Liver (tissue), 9 donors: ENCODE data around the gene ELAVL1. TPM values are rescaled to one million over a fixed set of nuclear protein-coding genes. Genes with fewer than 3 reads are reported as not detected.

Experiments used
- DNase-seq: peaks from one replicate; pipeline ENCODE4 v3.0.0-alpha.2; 2017; ENCODE audit warnings: low spot score
- H3K27ac ChIP-seq, 2 donors: one replicate each; pipeline ENCODE4 v1.7.0; 2013; ENCODE audit warnings: inconsistent platforms in 2 of 2, low read length in 2 of 2, control low read depth in 1 of 2, low read depth in 1 of 2, mild to moderate bottlenecking in 1 of 2
- H3K27me3 ChIP-seq, 4 donors: one replicate each; pipeline versions ENCODE4 v1.6.1 to v1.7.0; 2013; ENCODE audit warnings: low read length in 3 of 4, inconsistent platforms in 1 of 4, mild to moderate bottlenecking in 1 of 4, moderate library complexity in 1 of 4; ENCODE audit not compliant: control insufficient read depth in 4 of 4, insufficient read depth in 4 of 4
- H3K36me3 ChIP-seq, 4 donors: one replicate each; pipeline versions ENCODE4 v1.6.1 to v1.7.0; 2013; ENCODE audit warnings: low read length in 3 of 4, mild to moderate bottlenecking in 3 of 4, low read depth in 1 of 4, moderate library complexity in 1 of 4; ENCODE audit not compliant: control insufficient read depth in 4 of 4, insufficient read depth in 3 of 4
- H3K4me1 ChIP-seq, 4 donors: one replicate each; pipeline versions ENCODE4 v1.6.1 to v1.7.0; 2013; ENCODE audit warnings: low read length in 3 of 4, mild to moderate bottlenecking in 3 of 4, moderate library complexity in 1 of 4; ENCODE audit not compliant: control insufficient read depth in 4 of 4, insufficient read depth in 4 of 4
- H3K4me3 ChIP-seq, 3 donors: one replicate each; pipeline versions ENCODE4 v1.6.1 to v1.7.0; 2013; ENCODE audit warnings: low read length in 3 of 3, control low read depth in 1 of 3, low read depth in 1 of 3, mild to moderate bottlenecking in 1 of 3
- H3K9ac ChIP-seq, 2 donors: one replicate each; pipeline ENCODE4 v1.7.0; 2013; ENCODE audit warnings: low read length in 2 of 2, mild to moderate bottlenecking in 2 of 2, moderate library complexity in 2 of 2, control low read depth in 1 of 2, low read depth in 1 of 2
- H3K9me3 ChIP-seq, 4 donors: one replicate each; pipeline versions ENCODE4 v1.6.1 to v1.7.0; 2013; ENCODE audit warnings: low read length in 3 of 4; ENCODE audit not compliant: control insufficient read depth in 4 of 4
- EGR1 ChIP-seq, 2 donors: IDR thresholded peaks; 2 replicates each; pipeline ENCODE4 v1.6.1; 2016 to 2018; ENCODE audit warnings: antibody characterized with exemption in 2 of 2, low read depth in 2 of 2
- FOXA1 ChIP-seq: IDR thresholded peaks from 2 replicates; pipeline ENCODE4 v1.6.1; 2016; ENCODE audit warnings: antibody characterized with exemption
- FOXA2 ChIP-seq: IDR thresholded peaks from 2 replicates; pipeline ENCODE4 v1.6.1; 2016; ENCODE audit warnings: antibody characterized with exemption
- GABPA ChIP-seq, 2 donors: IDR thresholded peaks in 1 of 2; conservative IDR thresholded peaks in 1 of 2; 2 replicates each; pipeline ENCODE4 v1.6.1; 2016; ENCODE audit warnings: antibody characterized with exemption in 2 of 2, mild to moderate bottlenecking in 1 of 2, moderate library complexity in 1 of 2
- HNF4A ChIP-seq, 2 donors: conservative IDR thresholded peaks; 2 replicates each; pipeline ENCODE4 v1.6.1; 2016; ENCODE audit warnings: antibody characterized with exemption in 2 of 2, mild to moderate bottlenecking in 2 of 2
- HNF4G ChIP-seq: IDR thresholded peaks from 2 replicates; pipeline ENCODE4 v1.6.1; 2016; ENCODE audit warnings: antibody characterized with exemption
- JUND ChIP-seq, 2 donors: IDR thresholded peaks; 2 replicates each; pipeline ENCODE4 v1.6.1; 2016; ENCODE audit warnings: antibody characterized with exemption in 2 of 2
- MAX ChIP-seq: IDR thresholded peaks from 2 replicates; pipeline ENCODE4 v1.6.1; 2016; ENCODE audit warnings: antibody characterized with exemption
- NR2F2 ChIP-seq: IDR thresholded peaks from 2 replicates; pipeline ENCODE4 v1.6.1; 2016; ENCODE audit warnings: antibody characterized with exemption
- RAD21 ChIP-seq, 2 donors: IDR thresholded peaks; 2 replicates each; pipeline ENCODE4 v1.6.1; 2016; ENCODE audit warnings: antibody characterized with exemption in 2 of 2, mild to moderate bottlenecking in 2 of 2
- REST ChIP-seq: IDR thresholded peaks from 2 replicates; pipeline ENCODE4 v1.6.1; 2016; ENCODE audit warnings: antibody characterized with exemption, mild to moderate bottlenecking
- RXRA ChIP-seq, 2 donors: IDR thresholded peaks; 2 replicates each; pipeline ENCODE4 v1.6.1; 2017 to 2018; ENCODE audit warnings: antibody characterized with exemption in 2 of 2, mild to moderate bottlenecking in 1 of 2
- SP1 ChIP-seq: IDR thresholded peaks from 2 replicates; pipeline ENCODE4 v1.6.1; 2018; ENCODE audit warnings: antibody characterized with exemption, mild to moderate bottlenecking
- TAF1 ChIP-seq: conservative IDR thresholded peaks from 2 replicates; pipeline ENCODE4 v1.6.1; 2016; ENCODE audit warnings: antibody characterized with exemption, mild to moderate bottlenecking
- YY1 ChIP-seq: IDR thresholded peaks from 2 replicates; pipeline ENCODE4 v1.6.1; 2016; ENCODE audit warnings: antibody characterized with exemption, mild to moderate bottlenecking
- ZBTB33 ChIP-seq: IDR thresholded peaks from 2 replicates; pipeline ENCODE4 v1.6.1; 2016; ENCODE audit warnings: antibody characterized with exemption
- WGBS: extraction: QIAGEN DNeasy Blood & Tissue Kit; methylation state at CpG from one replicate; pipeline ENCODE4 v1.1.7; 2013; 5-methylcytosine and 5-hydroxymethylcytosine counted together
- polyA plus RNA-seq, 2 donors: library from polyadenylated mRNA; stranded (reverse) in 1 of 2; unstranded in 1 of 2; fragments of 200-250 nt in 1 of 2; fragments of >200 nt in 1 of 2; fragmentation: Nextera tagmentation in 1 of 2; extraction: Ambion mirVana in 1 of 2; gene quantifications; one replicate each; pipeline versions ENCODE4 v1.2.1 to v1.2.3, GENCODE V29; 2013 to 2015
- total RNA-seq, 2 donors: library from RNA; depleted of rRNA; stranded (reverse); fragments of >200 nt; gene quantifications; one replicate each; pipeline ENCODE4 v1.2.3, GENCODE V29; 2014
- TF ChIP-seq, protein P1 (sequence below): fragments of 150-350 bp; IDR thresholded peaks from 2 replicates; pipeline ENCODE4 v1.5.1; 2017; ENCODE audit warnings: improper control_type of control experiment, low read depth, low read length; ENCODE audit not compliant: missing input control
- TF ChIP-seq, protein P2 (sequence below): IDR thresholded peaks from 2 replicates; pipeline ENCODE4 v1.6.1; 2016; ENCODE audit warnings: antibody characterized with exemption
- donor health status: healthy.
- donor health status: healthy.
- donor health status: healthy.
- donor health status: healthy.
- donor health status: healthy.

ELAVL1 gene
- total and polyA plus RNA-seq, 4 donors, result 14.4 to 33.7 (median 19.1) TPM

DNA sequence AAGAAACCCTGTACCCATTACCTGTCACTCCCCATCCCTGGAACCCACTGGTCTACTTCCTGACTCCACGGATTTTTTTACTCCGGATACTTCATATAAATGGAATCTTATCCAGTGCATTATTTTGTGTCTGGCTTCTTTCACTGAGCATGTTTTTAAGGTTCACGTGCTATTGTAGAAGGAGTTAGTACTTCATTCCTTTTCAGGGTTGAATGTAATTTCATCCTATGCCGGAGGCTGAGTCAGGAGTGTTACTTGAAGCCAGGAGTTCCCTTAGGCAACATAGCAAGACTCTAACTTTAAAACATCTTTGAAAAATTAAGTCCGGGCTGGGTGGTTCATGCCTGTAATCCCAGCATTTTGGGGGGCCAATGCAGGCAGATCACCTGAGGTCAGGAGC is 17.9 kb upstream of the ELAVL1 start:
- Histone ChIP-seq H3K4me3 (no peak overlapping the region), H3K27me3 (no peaks in the 10 kb centered on the region), H3K4me1 (peaks cover 0 to 21% (median 9%) of the 10 kb centered on the region in 4 donors), H3K9me3 (no peaks in the 10 kb centered on the region), H3K27ac (no peak overlapping the region), H3K9ac (no peak overlapping the region), H3K36me3 (no peaks in the 10 kb centered on the region)
- TF ChIP-seq NR2F2 (no peak), FOXA1 (no peak), EGR1 (IDR thresholded peaks at IDR 0.05; ENCODE audit: low read depth in 2 of 2) (no peak), GABPA (IDR thresholded peaks at IDR 0.05 in 1 of 2, conservative IDR thresholded peaks at IDR 0.05 in 1 of 2) (no peak), YY1 (no peak), MAX (no peak), SP1 (no peak), ZBTB33 (no peak), RXRA (IDR thresholded peaks at IDR 0.05) (no peak), HNF4G (no peak), RAD21 (IDR thresholded peaks at IDR 0.05) (no peak), HNF4A (conservative IDR thresholded peaks at IDR 0.05) (no peak), TAF1 (no peak), REST (no peak), JUND (IDR thresholded peaks at IDR 0.05) (no peak), FOXA2 (no peak)
- TF ChIP-seq, protein P1, sequence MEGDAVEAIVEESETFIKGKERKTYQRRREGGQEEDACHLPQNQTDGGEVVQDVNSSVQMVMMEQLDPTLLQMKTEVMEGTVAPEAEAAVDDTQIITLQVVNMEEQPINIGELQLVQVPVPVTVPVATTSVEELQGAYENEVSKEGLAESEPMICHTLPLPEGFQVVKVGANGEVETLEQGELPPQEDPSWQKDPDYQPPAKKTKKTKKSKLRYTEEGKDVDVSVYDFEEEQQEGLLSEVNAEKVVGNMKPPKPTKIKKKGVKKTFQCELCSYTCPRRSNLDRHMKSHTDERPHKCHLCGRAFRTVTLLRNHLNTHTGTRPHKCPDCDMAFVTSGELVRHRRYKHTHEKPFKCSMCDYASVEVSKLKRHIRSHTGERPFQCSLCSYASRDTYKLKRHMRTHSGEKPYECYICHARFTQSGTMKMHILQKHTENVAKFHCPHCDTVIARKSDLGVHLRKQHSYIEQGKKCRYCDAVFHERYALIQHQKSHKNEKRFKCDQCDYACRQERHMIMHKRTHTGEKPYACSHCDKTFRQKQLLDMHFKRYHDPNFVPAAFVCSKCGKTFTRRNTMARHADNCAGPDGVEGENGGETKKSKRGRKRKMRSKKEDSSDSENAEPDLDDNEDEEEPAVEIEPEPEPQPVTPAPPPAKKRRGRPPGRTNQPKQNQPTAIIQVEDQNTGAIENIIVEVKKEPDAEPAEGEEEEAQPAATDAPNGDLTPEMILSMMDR, result no peak
- TF ChIP-seq, protein P2, sequence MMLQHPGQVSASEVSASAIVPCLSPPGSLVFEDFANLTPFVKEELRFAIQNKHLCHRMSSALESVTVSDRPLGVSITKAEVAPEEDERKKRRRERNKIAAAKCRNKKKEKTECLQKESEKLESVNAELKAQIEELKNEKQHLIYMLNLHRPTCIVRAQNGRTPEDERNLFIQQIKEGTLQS, result no peak
- no peak for DNase-seq
- WGBS, result 95% methylated on average over 5 of the region's 5 CpGs
